SU-DHL-6 (cell line): Measurements from ENCODE around the gene NADK.

Experiments used
- H2AFZ ChIP-seq: fragments of 200-600 bp; sonication (generic); 2 replicates; pipeline ENCODE4 v1.6.1; 2014; ENCODE audit warnings: low read depth, mild to moderate bottlenecking, moderate library complexity, mixed read lengths, antibody characterized with exemption, low read length; ENCODE audit not compliant: severe bottlenecking
- H3F3A ChIP-seq: fragments of 200-600 bp; shearing (Covaris generic); 2 replicates; pipeline ENCODE4 v1.6.0; 2016; ENCODE audit warnings: antibody characterized with exemption, mild to moderate bottlenecking; ENCODE audit not compliant: insufficient read depth
- H3K27ac ChIP-seq: fragments of 200-600 bp; sonication (generic); 2 replicates; pipeline ENCODE4 v1.5.1; 2016; ENCODE audit warnings: low read depth, mild to moderate bottlenecking, low read length, moderate library complexity, mixed read lengths
- H3K27me3 ChIP-seq: fragments of 200-600 bp; sonication (generic), shearing (Covaris generic); 2 replicates; pipeline ENCODE4 v1.6.0; 2014; ENCODE audit warnings: mild to moderate bottlenecking, low read length
- H3K36me3 ChIP-seq: fragments of 200-600 bp; sonication (generic); 2 replicates; pipeline ENCODE4 v1.6.1; 2014; ENCODE audit warnings: mild to moderate bottlenecking, low read length, mixed read lengths
- H3K4me2 ChIP-seq: fragments of 300-600, 200-600 bp; shearing (Covaris generic), sonication (generic); 2 replicates; pipeline ENCODE4 v1.6.0; 2014; ENCODE audit warnings: low read length, low read depth, mild to moderate bottlenecking; ENCODE audit not compliant: poor library complexity, severe bottlenecking
- H3K4me3 ChIP-seq: fragments of 200-600 bp; sonication (generic); 2 replicates; pipeline ENCODE4 v1.5.1; 2014; ENCODE audit warnings: antibody characterized with exemption, low read length, mild to moderate bottlenecking, mixed read lengths; ENCODE audit not compliant: insufficient read depth, poor library complexity, severe bottlenecking
- H3K79me2 ChIP-seq: fragments of 200-600 bp; sonication (generic); 2 replicates; pipeline ENCODE4 v1.6.1; 2014; ENCODE audit warnings: mild to moderate bottlenecking, low read length, moderate library complexity; ENCODE audit not compliant: insufficient read depth
- H3K9ac ChIP-seq: fragments of 200-600 bp; sonication (generic); 2 replicates; pipeline ENCODE4 v1.7.0; 2014; ENCODE audit warnings: mild to moderate bottlenecking, low read length
- H3K9me2 ChIP-seq: fragments of 200-600 bp; sonication (generic); replicated peaks from 2 replicates; pipeline ENCODE4 v1.6.1; 2014; ENCODE audit warnings: low read length; ENCODE audit not compliant: insufficient read depth
- H3K9me3 ChIP-seq: fragments of 200-600 bp; sonication (generic); 2 replicates; pipeline ENCODE4 v1.6.1; 2014; ENCODE audit warnings: low read length, mixed read lengths; ENCODE audit not compliant: insufficient read depth
- H4K20me1 ChIP-seq: fragments of 200-600 bp; sonication (generic); 2 replicates; pipeline ENCODE4 v1.6.1; 2014; ENCODE audit warnings: low read depth, mild to moderate bottlenecking, antibody characterized with exemption, low read length, moderate library complexity, mixed read lengths
- EZH2phosphoT487 ChIP-seq: fragments of 200-600 bp; sonication (generic), shearing (Covaris generic); conservative IDR thresholded peaks from 2 replicates; pipeline ENCODE4 v1.6.1; 2018; ENCODE audit warnings: mild to moderate bottlenecking, antibody characterized with exemption, low read length, moderate library complexity, mixed read lengths
- TF ChIP-seq, protein P1 (sequence below): fragments of 200-600 bp; sonication (generic); IDR thresholded peaks from one replicate; pipeline ENCODE4 v1.5.1; 2017; ENCODE audit warnings: antibody characterized with exemption, mild to moderate bottlenecking, low read length, moderate library complexity; ENCODE audit not compliant: insufficient read depth, poor library complexity, severe bottlenecking

Gene NADK

DNA sequence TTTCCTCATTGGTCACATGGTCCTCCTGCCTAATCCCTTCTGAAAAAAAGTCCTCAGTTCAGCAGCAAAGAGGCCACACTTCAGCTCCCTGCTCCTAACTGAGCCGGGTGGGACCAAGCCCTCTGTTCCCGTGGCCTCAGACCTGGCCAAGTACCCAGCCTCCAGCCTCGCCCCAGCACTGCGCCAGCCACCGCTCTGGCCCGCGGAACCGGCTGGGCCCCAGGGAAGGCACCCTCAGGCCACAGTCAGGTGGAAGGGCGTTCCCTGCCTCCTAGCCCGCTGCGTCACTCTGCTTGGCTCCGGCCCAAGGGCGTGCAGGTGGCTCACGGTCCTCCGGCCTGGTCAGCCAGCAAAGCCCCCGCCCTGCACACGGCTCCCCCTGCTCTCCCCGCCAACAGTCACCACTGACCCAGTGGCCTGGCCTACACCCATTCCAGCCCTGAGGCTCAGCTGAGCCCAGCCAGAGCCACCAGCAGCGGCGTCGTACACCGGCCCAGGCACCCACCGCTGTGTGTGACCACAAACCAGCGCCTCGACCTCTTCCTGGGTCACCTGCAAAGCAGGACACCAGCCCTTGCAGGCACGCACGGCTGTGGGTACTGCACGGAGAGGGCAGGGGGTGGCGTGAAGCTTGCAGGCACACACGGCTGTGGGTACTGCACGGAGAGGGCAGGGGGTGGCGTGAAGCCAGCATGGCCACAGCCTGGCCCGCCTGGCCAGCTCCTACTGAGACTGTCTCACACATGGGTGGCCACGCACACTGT lies 19.4 kb downstream of the NADK start:
- no peak overlapping the region for H3K27ac ChIP-seq
- no peak for TF ChIP-seq EZH2phosphoT487
- TF ChIP-seq, protein P1, sequence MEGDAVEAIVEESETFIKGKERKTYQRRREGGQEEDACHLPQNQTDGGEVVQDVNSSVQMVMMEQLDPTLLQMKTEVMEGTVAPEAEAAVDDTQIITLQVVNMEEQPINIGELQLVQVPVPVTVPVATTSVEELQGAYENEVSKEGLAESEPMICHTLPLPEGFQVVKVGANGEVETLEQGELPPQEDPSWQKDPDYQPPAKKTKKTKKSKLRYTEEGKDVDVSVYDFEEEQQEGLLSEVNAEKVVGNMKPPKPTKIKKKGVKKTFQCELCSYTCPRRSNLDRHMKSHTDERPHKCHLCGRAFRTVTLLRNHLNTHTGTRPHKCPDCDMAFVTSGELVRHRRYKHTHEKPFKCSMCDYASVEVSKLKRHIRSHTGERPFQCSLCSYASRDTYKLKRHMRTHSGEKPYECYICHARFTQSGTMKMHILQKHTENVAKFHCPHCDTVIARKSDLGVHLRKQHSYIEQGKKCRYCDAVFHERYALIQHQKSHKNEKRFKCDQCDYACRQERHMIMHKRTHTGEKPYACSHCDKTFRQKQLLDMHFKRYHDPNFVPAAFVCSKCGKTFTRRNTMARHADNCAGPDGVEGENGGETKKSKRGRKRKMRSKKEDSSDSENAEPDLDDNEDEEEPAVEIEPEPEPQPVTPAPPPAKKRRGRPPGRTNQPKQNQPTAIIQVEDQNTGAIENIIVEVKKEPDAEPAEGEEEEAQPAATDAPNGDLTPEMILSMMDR = no peak

DNA sequence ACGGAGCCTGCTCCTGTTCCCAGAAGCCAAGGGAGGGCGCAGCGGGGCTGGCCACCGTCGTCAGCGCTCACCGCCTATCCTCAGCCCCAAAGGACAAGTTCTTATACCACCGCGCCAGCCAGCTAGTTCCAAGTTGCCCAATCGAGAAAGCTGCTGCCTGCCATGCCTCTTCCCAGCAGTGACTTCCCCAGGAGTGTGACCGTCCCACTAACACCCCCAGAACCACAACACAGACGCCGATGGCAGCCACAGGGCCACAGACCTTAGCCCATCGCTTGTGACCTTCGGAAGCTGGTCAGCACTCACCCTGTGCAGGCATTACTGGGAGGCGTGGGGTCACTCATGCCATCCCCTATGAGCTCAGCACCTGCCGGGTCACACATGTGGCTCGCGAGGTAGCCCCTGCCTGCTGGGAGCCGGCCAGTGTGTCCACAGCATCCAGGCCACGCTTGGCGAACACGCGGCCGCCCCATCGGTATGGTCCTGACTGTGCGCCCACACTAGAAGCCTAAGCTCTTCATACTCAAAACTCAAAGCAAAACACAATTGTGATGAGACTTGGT lies 20.1 kb downstream of the NADK start:
- no peaks in the 10 kb centered on the region; the same call in 1 of the 2 replicates for H4K20me1 ChIP-seq
- H3K36me3 ChIP-seq = no peaks in the 10 kb centered on the region
- no peak overlapping the region for H2AFZ ChIP-seq
- no peaks in the 10 kb centered on the region for H3K9me2 ChIP-seq
- H3F3A ChIP-seq = no peaks in the 10 kb centered on the region
- H3K27ac ChIP-seq = no peak overlapping the region
- TF ChIP-seq, protein P1 = no peak
- no peak for TF ChIP-seq EZH2phosphoT487
- no peaks in the 10 kb centered on the region for H3K9me3 ChIP-seq
- no peaks in the 10 kb centered on the region for H3K27me3 ChIP-seq
- peaks cover 39% of the 10 kb centered on the region for H3K79me2 ChIP-seq
- no peak overlapping the region for H3K4me2 ChIP-seq
- no peak overlapping the region for H3K4me3 ChIP-seq
- no peak overlapping the region for H3K9ac ChIP-seq

More for the DNA sequence above, 19.4 kb downstream of the NADK start:
- no peaks in the 10 kb centered on the region for H3F3A ChIP-seq
- no peak overlapping the region for H3K4me3 ChIP-seq
- H3K36me3 ChIP-seq = peaks cover 2% of the 10 kb centered on the region; the same call in 1 of the 2 replicates
- no peak overlapping the region for H2AFZ ChIP-seq
- H3K79me2 ChIP-seq = peaks cover 45% of the 10 kb centered on the region
- no peaks in the 10 kb centered on the region; the same call in 1 of the 2 replicates for H4K20me1 ChIP-seq
- no peak overlapping the region for H3K9ac ChIP-seq
- no peak overlapping the region for H3K4me2 ChIP-seq
- no peaks in the 10 kb centered on the region for H3K27me3 ChIP-seq
- H3K9me2 ChIP-seq = no peaks in the 10 kb centered on the region
- no peaks in the 10 kb centered on the region for H3K9me3 ChIP-seq

DNA sequence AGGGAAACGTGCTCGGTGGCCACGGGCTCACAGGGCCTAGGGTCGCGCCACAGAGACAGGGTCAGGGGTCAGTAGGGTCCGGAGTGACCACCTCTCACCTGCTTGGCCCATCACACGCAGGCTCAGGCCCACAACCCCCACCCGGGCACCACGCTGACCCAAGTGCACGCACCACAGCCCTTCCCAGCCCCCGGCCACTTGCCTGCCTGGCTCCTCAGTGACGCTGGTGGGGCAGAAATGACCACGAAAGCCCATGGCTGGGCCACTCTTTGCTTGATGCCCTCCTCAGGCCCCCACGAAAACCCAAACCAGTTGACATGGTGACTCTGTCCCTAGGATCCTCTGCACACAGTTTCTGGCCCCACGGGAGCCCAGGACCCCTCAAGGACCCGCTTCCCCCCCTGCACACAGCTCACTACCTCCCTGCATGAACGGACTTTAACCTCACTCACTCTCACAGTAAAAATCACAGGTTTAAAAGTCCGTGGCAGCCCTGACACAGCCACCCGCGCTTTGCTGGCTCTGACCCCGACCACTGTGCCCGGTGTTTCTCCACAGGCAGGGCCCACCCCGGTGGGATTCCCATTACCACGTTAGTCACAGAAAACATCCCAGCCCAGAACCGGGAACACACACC lies 20.7 kb downstream of the NADK start:
- Histone ChIP-seq H3K4me2 (no peak overlapping the region), H4K20me1 (no peaks in the 10 kb centered on the region; the same call in 1 of the 2 replicates), H2AFZ (no peak overlapping the region), H3K27me3 (no peaks in the 10 kb centered on the region), H3K79me2 (peaks cover 33% of the 10 kb centered on the region), H3K9me3 (no peaks in the 10 kb centered on the region), H3F3A (no peaks in the 10 kb centered on the region), H3K4me3 (no peak overlapping the region), H3K27ac (no peak overlapping the region), H3K9ac (no peak overlapping the region), H3K9me2 (no peaks in the 10 kb centered on the region), H3K36me3 (no peaks in the 10 kb centered on the region)
- TF ChIP-seq EZH2phosphoT487 = no peak
- TF ChIP-seq, protein P1 = no peak
